Stimulated activated CD4-positive, alpha-beta T cell treated with anti-CD3 and anti-CD28 coated beads, Interleukin-12 subunit alpha, Interleukin-12 subunit beta, amount 100 ng/mL, for 24 hours (primary cell): ENCODE results near the gene AHRR.
"Not testable (repeated sequence)": the region's sequence is repeated elsewhere in the genome, so short reads cannot be mapped to it uniquely, and the experiment has no call there.

Experiments used
- DNase-seq, 2 experiments: peaks; one replicate each; pipeline ENCODE4 v3.0.0-alpha.2; 2020; ENCODE audit warnings: low read depth in 2 of 2

AHRR gene

DNA sequence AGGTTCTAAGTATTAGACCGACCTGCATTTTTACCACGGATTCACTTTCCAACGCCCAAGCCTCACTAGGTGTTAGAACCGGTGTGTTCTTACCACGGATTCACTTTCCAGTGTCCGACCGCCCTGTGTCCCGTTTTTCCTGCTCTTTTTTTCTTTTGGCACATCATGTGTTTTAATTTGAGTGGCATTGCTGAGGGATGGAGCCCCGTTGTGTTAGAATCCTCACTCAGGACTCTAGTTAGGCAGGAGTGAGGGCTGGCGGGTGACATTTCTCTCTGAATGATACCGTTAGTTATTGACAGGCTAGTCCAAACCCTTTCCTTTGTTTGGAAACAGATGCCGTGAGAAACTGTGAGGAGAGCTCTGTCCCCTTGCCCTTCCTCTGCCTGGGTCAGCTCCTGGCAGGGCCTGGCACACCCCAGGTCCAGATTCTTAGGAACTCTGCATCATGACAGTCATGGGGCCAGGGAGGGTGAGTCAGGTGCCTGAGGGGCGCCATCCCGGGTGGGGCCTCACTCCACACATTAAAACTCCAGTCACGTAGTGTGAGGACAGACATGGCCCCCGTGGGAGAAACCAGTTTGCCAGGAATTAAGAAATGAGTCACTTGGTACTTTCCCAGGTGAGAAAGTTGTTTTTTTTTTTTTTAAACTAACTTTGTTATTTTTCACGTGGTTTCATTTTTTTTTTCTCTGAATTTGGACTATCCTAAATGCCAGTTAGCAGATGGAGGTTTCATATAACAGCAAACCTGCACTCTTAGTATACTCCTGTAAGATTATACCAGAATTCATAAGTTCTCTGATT lies 137.2 kb downstream of the AHRR start:
- peak; percentile 50 to 59 for DNase-seq

DNA sequence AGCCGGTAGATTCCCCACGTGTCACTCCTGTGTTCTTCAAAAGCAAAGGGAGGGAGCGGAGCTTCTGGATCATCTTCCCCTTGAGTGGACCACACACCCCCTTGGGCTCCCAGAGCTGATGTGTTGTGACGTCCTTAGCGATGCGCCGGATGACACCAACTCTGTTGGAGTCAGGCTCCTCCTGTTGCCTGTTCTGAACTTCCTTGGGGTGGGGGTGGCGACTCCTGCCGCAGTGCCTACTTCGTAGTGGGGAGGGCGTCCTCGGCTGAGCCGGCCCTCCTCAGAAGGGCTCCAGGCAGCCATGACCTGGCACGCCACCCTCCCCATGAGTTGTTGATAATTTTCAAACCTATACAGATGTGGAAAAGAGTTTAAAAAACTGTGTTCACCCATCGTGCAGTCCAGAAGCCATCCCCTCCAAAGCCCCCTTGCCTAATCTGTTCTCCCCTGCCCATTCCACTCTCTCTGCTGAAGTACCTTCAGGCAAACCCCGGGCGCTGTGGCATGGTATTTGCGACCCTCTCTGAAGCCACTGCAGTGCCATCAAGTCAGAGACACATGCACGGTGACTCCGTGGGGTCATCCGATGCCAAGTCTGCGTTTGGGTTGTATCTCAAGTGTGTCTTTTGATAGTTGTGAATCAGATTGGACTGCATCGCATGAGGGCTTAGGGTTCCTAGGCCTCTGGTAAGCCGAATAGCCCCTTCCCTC lies 138.2 kb downstream of the AHRR start:
- DNase-seq = no peak

DNA sequence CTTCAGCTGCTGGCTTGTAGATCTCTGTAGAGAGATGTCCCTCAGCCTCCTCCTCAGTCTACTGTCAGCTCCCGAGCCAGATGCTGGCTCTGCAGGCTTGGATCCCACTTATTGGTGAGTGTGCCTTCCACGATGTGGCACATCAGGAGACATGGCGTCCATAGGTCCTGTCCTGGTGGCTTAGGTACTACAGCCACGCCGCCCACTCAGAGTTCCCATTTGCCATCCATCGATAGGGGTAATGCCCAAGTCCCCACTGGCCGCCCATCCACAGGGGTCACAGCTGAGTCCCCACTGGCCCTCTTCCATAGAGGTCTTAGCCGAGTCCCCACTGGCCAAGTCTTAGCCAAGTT lies 138.7 kb downstream of the AHRR start:
- no peak for DNase-seq

DNA sequence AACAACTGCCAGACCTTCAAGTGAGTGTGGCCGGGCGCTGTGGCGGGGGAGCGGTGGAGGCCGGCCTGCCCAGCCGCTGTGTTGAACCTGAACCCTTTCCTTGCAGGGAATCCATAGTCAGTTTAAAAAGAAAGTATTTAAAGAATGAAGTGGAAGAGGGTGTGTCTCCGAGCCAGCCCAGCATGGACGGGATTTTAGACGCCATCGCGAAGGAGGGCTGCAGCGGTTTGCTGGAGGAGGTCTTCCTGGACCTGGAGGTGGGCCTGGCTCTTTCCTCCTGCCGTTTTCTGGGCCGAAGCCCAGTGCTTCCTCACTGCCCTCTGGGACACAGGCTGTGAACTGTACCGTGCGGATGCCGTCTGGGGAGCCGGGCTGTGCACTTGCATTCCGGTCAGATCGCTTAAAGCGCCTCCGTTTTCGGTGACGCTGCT lies 140.6 kb downstream of the AHRR start:
- no peak for DNase-seq

DNA sequence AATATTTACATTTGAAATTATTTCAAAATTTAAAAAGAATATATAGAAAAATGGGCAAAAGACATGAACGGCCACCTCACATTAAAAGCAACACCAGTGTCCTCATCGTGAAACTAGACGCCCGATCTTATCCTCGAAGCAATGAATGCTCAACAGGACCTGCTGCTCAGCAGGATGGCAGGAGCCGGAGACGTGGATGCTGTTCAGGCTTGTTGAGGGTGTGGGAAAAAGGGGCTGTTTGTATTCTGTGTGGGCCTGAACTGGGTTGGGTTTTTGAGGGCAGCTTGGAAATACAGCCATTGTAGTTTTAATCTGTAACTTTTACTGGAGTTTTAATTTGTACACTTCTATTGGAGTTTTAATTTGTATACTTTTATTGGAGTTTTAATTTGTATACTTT lies 141.8 kb downstream of the AHRR start:
- DNase-seq = no peak

DNA sequence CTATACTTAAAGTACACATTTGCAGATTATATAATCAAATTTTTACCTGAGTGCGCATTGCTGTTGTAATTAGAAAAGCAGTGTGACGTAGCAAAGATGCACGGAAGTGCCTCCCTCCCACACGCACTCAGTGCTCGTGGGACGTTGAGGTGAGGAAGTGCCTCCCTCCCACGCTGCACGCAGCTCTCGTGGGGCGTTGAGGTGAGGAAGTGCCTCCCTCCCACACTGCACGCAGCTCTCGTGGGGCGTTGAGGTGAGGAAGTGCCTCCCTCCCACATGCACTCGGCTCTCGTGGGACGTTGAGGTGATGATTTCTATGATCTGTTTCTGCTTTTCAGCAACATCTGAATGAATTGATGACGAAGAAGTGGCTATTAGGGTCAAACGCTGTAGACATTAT lies 142.4 kb downstream of the AHRR start:
- peak; percentile 50 to 58 for DNase-seq

DNA sequence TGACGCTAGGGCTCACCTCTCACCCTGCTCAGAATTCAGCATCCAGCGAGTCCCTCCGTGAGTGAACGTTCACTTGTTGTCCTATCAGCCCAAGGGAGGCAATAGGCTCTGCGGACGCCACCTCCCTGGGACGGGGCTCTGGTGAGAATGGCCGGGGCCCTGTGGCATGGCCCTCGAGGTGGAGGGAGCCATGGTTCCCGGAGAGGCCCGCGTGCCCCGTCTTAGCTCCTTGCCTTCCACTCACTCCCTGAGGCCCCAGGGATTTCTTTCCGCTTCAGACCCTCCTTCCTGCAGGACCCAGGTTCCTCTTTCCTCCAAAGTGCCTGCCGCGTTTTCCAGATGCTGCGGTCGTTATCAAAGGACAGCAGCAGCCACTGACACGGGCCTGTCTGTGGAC lies 142.9 kb downstream of the AHRR start:
- DNase-seq = no peak

DNA sequence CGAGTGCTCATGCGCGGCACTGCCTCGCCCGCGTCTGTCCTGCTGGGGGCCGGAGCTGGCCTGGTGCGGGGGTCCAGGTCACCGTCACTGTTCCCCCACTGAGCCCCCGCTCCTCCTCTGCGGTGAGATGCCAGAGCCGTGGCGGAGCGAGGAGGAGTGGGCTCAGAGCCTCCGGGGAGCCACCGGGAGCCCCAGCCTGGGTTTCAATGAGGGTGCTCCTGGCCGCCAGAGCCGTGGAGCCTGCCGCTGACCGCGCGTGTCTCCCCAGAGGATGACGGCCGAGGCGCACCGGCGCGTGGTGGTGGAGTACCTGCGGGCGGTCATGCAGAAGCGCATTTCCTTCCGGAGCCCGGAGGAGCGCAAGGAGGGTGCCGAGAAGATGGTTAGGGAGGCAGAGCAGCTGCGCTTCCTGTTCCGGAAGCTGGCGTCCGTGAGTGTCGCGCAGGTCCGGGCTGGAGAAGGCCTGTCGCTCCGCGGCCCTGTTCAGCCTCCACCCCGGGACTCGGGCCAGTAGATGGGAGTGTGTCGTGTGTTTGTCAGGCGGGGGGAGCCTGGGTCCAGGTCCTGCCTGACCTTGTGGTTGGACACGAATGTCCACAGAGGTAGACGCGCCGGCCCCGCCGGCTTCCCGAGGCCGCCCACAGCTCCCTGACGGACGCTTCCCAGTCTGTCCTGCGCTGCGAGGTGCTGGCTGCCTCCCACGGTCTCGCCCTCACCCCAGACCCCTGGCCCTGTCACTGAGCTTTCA lies 143.5 kb downstream of the AHRR start:
- DNase-seq = no peak

DNA sequence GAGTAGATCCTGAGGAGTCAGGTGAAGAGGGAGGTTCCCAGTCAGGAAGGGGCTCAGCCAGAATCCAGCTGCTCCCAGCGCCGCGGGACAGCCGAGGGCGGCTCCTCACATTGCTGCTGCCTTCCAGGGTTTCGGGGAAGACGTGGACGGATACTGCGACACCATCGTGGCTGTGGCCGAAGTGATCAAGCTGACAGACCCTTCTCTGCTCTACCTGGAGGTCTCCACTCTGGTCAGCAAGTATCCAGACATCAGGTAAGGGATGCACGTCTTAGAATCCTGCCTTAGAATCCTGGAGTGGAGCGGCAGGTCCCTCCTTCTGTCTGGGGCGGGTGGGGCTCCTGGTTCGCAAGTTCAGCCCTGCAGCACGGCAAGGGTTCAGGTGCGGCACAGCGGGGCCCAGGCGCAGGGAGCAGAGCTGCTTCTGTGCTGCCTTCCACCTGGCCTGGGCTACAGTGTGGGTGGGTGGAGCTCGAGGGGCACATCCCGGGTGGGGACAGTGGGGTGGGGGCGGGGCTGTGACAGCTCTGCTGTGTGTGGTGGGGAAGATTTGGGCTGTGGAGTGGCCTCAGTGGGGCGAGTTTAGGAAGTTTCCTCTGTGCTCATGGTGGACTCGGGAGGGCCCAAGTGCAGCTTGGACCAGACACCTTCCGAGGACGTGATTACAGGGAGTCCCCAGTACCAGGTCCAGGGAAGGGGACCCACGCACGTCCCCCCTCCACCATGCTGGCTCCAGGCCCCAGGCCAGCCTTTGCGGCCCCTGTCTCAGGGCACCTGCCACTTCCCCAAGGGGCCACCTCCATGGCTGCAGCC lies 144.3 kb downstream of the AHRR start:
- no peak for DNase-seq

DNA sequence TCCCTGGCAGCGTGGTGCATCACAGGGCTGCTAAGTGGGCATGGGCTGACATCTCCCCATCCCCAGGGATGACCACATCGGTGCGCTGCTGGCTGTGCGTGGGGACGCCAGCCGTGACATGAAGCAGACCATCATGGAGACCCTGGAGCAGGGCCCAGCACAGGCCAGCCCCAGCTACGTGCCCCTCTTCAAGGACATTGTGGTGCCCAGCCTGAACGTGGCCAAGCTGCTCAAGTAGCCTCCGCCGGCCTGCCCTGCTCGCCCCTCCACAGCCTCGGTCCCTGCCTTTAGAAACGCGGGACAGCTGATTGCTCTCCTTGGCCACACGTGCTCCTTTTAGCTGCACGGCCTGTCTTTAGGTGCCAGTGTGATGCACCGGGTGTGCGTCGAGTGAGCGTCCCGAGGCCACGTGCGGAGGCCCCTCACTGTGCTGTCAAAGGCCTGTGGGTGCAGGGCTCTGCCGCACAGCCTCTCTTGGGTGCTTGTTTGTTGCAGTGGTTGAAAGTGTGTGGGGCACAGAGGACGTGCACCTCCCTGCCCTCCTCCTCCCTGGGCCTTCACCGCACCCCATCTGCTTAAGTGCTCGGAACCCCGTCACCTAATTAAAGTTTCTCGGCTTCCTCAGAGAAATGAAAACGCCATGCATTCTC lies 145.3 kb downstream of the AHRR start:
- no peak for DNase-seq

DNA sequence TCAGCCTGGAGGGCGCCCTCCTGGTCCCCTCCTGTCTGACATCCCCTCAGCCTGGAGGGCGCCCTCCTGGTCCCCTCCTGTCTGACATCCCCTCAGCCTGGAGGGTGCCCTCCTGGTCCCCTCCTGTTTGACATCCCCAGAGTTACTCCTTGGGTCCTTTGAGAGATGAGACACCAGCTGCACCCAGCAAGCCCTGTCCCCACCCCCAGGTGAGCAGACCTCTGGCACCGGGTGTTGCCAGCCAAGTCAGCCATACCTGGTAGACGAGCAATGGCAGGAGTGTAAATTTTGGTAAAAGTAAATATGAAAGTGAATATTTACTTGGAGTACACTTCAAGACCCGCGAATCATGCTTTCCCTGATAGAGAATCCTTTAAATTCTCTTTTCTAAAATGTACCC lies 146.9 kb downstream of the AHRR start:
- no peak for DNase-seq

DNA sequence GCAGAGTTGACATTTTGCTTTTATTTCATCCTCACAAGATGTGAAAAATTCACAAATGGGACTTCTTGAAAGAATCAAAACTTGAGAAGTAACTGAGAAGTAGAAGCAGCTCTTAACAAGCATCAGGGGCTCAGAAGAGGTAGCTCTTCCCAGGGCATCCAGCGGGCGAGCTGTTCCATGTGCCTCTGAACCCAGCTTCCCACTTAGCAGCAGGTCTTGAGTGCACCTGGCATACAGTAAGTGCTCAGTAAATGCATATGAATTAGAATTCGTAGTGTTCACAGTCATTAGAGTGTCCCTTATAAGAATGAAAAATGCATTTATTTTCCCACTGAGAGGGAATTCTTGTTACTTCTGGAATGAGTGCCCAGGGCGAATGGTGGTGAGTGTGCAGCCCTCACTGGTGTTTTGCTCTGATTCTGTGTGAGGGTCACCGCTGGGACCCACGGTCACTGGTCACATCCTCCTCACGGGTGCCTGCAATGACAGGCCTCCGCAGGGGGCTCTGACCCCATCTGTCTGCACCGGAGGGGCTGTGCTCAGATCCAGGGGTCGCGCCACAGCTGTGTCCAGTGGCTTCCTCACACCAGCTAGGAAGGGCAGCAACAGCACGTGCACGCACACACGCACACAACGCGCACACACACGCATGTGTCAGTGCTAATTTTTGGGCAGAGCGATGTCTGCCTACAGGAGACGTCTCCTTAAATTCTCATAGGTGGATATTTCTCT lies 148.4 kb downstream of the AHRR start:
- DNase-seq = no peak

DNA sequence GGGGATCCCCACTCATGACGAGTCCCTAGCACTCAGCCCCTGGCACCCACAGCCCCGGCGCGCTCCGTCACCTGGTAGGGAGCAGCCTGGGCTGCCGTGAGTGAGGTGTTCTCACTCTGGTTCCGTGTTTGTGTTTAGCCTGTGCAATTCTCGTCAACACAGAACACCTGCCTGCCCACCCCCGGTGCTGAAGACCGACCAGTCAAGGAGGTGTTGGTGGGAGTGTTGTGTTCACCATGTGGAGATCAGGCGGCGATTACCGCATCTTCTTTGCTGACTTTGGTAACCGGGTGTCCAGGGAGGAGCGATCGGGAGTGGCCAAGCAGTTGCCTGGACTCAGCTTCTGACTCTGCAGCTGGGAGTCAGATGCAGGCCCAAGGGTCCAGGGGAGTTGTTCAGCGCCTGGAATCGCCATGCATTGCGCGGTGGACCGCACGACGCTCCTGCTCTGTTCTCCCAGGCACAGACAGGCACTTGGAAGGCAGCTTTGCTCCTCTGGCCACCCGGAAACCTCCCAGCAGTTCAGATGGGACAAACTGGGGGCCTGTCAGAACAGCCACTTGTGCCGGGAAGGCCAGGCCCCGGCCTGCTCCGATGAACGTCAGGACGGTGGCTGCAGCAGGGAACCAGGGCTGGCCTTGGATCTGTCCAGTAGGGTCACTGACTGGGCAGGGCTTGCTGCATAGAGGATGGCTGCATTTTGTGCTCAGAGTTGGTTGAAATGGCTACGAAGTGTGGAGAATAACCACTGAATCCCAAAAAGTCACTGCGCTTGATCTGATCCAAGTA lies 149.6 kb downstream of the AHRR start:
- DNase-seq = no peak

DNA sequence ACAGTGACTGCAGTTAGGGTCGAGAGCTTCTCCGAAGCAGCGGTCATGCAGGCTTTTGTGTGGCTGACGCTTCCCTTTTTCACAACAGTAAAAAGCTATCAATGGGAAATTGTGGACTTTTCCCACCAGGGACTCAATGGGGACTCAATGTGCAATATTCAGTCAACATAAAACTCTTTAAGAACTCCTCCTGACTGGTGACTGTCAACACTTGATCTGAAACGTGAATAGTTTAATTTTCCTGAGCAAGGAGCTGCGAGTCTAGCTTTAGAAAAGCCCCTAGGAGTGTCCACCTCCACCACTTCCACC lies 150.2 kb downstream of the AHRR start:
- DNase-seq = no peak

DNA sequence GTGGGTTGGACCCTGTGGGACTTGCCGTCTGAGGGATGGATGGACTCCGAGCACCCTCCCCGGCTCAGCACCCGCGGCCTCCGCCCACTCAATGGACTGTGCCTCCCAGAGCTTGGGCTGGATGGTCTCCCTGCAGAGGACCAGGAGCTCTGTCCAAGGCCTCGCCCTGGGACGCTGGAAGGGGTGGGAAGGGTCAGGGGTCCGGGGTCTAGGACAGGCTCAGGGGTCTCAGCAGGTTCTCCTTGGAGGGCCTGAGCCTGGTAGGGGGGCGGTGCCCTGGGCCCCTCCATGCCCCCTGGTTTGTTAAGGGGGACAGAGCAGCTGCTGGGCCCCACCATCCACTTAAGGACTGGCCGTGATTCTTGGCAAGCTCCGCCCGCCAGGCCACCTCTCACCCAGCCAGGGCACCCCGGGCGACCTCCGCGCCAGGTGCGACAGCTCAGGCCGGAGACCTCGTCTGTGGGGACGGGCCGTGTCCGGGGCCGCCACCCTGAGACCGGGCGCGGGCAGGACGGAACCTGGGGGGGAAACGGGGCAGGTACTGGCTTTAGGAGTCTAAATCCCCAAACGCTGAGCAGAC lies 150.7 kb downstream of the AHRR start:
- DNase-seq = peak in 1 of 2 experiments; percentile 14

DNA sequence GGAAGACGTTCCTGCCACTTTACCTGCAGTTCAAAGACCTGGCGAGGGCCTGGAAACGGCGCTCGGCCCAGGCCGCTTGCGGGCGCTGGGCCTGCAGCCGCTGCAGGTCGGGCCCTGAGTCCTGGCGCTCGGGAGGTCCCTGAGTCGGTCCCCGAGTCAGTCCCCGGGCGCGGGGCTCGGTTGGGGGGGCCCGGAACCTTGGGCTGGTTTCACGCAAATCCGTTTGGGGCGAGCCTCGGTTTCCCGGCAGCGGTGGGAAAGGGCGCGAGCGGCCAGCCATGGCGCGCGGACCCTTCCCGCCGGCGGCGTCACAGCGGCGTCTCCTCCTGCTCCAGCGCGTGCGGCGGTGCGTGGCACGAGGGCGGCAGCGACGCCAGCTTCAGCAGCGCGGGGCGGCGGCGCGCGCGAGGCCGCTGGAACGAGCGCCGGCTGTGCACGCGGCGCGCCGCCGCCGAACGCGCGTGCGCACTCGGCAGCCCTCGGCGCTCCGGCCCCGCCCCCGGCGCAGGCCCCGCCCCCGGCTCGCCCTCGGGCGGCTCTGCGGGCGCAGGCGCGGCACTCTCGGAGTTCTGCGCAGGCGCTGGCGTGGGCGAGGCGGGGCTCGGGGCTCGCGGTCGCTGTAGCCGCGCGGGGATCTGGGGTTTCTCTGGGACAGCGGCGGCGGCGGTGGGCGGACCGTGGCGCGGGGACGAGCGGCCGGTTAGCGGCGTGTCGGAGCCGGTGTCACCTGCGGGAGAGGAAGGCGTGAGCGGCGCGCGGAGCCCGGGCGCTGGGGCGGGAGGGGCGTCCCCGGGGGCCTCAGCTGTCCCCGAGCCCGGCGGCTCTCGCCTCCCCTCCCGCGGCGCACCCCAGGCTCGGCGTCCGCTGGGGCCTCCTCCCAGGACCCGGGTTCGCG lies 151.4 kb downstream of the AHRR start:
- DNase-seq = peak; percentile 82 to 86

DNA sequence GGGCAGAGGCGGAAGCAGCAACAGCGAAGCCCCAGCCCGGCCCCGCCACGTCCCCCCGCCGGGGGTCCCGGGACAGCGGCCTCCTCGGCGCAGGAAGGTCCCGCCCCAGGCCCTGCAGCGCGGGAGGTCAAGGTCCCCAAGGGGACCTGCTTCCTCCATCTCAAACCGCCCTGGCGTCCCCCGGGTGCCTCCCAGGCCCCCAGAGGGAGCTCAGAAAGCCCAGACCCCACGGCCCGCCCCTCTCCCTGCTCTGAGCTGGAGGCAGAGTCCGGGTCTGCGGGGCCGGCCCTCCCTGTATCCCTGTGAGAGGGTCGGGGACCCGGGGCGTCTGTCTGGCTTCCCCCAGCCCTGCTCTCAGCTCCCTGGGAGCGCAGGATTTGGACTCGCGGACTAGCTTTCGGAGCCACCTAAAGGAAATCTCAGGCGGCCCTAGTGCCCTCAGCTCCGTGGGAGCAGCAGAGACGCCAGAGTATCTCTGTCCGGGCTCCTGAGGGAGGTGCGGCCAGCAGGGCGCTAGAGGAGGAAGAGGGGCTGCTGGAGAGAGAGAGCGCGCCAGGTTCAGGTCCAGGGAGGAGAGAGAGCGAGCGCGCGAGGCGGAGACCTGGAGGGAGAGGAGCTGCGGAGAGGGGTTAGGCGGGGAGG lies 152.2 kb downstream of the AHRR start:
- DNase-seq = no peak

DNA sequence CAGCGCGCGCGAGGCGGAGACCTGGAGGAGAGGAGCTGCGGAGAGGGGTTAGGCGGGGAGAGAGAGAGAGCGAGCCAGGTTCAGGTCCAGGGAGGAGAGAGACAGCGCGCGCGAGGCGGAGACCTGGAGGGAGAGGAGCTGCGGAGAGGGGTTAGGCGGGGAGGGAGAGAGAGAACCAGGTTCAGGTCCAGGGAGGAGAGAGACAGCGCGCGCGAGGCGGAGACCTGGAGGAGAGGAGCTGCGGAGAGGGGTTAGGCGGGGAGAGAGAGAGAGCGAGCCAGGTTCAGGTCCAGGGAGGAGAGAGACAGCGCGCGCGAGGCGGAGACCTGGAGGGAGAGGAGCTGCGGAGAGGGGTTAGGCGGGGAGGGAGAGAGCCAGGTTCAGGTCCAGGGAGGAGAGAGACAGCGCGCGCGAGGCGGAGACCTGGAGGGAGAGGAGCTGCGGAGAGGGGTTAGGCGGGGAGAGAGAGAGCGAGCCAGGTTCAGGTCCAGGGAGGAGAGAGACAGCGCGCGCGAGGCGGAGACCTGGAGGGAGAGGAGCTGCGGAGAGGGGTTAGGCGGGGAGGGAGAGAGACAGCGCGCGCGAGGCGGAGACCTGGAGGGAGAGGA lies 152.8 kb downstream of the AHRR start:
- not testable (repeated sequence) for DNase-seq
